GM21367 (cell line): ENCODE measurements around the gene ARHGAP30.
"Not testable (repeated sequence)": the region's sequence is repeated elsewhere in the genome, so short reads cannot be mapped to it uniquely, and the experiment has no call there.

Experiments
- ATAC-seq: cut with Tn5 transposase; IDR thresholded peaks from one replicate; pipeline ENCODE4 v1.9.1; 2021; ENCODE audit not compliant: unreplicated experiment

The ARHGAP30 gene

DNA sequence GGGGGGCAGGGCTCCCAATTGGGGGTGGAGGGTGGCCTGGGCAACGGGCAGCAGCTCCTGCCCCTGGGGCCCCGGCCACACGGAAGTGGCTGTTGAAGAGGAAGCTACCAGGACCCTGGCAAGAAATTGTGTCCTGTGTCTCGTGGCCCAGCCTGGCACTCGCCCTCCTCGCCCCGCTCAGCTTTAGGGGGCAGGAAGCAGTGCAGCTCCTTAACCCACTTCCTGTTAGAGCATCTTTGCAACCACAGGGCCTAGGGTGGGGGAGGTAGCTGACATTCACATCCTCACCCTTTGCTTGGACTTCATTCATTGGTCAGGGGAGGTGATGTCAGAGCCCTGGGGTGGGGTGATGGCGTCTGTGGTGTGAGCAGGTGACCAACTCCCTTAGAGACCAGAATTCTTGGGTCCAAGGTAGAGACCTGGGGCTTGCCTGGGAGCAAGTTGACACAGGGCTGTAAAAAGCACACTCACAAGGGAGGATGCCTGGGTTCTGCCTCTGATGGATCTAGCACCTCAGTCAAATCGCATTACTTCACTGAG, at the start of gene ARHGAP30:
Gene ARHGAP30, minus strand, starts transcription at position 161 of the 540 bp plus-strand sequence. CDS start 267 bp downstream, outside the sequence.
- ATAC-seq = peak; percentile 78

DNA sequence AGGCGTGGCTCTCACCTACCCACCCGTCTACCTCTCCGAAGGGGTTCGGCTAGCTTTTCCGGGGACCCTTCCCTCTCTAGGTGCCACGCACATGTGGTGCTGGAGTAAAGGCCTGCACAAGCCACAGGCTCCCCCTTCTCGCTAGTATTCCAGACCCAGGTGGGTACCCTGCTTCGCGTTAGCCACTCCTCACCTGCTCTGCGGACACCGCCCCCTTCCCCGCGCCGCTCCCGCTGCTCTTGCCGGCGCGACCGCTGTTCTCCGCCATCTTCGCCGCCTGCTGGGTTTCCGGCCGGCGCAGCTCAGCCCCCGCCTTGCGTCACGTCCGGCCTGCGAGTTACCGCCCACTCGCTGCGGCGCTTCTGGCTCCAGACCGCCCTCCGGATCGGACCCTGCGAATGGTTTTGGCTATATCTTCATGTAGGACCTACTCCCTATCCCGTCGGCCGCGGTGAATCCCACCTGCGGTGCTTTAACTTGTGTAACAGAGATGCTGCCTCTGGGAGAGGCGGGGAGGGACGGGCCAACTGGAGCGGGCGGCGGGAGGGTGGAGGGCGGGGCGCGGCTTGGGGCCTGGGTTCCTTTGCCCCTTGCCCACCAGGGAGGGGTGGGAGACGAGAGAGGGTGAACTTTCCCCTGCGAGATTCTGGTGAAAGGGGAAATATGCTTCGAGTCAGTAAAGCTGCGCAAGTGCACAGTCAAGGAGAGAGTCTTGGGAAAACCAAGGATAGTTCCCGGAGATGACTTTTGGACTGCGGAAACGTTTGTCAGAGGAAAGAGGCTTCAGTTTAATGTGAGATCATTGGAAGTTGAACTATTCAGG, 48.3 kb upstream of the ARHGAP30 start, which contains the start of the genes NIT1 and PFDN2:
Gene NIT1, plus strand, starts transcription at position 347 of the 823 bp plus-strand sequence. Its CDS starts 72 bp downstream, at position 419.
Gene PFDN2, minus strand, starts transcription at position 279 of the 823 bp plus-strand sequence. Its CDS starts 11 bp downstream, at position 268.
- ATAC-seq = peak; percentile 65

GRCh38 chr1:161115961-161116360, 46.3 kb upstream of the ARHGAP30 start:
- ATAC-seq = not testable (repeated sequence)

- ATAC-seq = no peak
These were observed 45.5 kb upstream of the ARHGAP30 start for GRCh38 chr1:161115132-161115711.

DNA sequence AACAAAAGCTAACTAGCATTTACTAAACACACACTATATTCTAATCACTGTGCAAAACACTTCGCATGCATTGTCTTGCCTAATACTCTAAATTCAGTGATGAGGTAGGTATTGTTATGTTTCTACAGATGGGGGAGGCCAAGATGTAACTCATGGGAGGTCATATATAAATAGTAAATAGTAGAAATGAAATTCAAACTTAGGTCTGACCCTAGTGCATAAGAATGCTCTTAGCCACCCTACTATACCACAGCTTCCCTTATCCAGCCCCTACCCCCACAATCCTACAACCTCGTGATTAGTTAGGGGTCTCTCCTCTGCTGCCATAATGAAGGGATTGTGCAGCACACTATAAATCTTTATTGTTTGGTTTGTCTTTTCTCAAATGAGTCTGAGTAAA, 44.9 kb upstream of the ARHGAP30 start:
- no peak for ATAC-seq

GRCh38 chr1:161113915-161114314, 44.2 kb upstream of the ARHGAP30 start:
- no peak for ATAC-seq

GRCh38 chr1:161111527-161111926, 41.8 kb upstream of the ARHGAP30 start:
- no peak for ATAC-seq

DNA sequence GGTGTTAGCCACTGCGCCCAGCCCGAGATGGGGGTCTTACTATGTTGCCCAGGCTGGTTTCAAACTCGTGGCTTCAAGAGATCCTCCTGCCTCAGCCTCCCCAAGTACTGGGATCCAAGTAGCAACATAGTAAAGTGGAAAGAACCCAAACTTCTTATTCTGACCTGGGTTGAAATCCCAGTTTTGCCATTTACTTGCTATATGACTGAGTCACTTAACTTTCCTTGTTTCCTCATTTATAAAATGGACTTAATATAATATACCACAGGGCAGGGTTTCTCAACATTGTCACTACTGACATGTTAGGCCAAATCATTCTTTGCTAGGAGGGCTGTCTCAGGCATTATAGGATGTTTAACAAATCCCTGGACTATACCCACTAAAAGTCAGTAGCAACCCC, 41.4 kb upstream of the ARHGAP30 start:
- ATAC-seq = no peak

DNA sequence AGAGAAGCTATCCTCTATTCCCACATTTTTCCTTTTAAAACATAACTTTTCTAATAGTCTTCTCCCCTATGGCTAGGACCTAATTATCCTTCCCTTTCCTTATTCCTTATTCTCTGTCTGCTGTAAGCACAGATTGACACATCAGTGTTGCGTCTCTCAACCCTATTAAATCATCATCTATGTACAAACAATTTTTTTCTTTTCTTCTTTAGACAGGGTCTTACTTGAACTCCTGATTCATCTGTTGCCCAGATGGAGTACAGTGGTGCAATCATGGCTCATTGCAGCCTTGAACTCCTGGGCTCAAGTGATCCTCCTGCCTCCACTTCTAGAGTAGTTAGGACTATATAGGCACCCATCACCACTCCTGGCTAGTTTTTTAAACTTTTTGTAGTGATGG, 36.7 kb upstream of the ARHGAP30 start:
- ATAC-seq = no peak

DNA sequence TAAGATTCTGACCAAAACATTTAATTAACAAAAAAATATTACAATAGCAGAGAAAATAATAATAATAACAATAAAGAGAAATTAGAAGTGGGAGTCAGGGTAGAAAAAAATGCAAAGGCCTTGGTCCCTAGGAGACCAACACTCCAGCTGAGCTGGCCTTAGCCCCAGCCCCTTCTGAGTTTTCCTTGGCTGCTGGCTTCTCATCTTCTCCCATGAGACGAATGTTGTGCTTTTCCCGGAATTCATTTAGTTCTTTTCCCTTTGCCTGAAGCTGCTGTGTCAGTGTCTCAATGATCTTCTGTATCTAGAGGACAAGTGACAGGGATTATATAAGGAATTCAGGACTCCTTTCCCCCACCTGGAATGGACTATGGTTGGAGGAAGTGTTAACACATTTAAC, 30.9 kb upstream of the ARHGAP30 start:
- no peak for ATAC-seq

DNA sequence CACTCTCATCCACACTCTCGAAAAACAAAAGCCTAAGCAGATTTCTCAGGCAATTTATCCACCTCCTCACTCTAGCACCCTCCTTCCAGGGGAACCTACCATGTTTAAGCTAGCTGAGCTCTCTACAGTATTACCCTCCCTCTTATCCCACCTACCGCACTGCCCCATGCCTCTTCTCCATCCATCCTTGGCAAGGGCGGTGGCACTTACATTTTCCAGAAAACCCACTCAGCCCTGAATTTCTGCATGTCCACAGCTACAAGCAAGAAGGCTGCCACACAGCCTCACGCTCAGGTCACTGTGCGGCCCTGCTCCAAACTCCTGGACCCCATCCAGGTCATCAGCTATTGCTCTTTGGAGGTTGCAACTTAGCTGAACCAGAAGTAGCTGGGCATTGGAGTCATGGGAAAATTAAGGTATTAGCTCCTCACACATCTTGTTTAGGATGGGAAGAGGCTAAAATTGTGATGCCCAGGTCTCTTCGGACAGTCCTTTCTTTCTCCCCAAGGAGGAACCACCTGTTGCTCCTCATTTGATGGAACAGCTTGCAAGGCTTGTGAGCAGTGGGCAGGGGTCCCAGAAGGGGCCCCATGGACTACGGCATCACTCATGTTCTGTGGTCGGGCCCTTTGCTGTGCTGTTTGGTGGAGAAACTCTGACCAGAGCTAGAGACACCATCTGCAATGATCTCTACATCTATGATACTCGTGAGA, 29.6 kb upstream of the ARHGAP30 start:
- ATAC-seq = no peak

GRCh38 chr1:161098210-161099068, 28.7 kb upstream of the ARHGAP30 start, which contains the start of gene KLHDC9:
KLHDC9 (plus strand) TSS chr1:161098361; CDS start chr1:161098536, 175 bp downstream.
- peak; percentile 59 for ATAC-seq

GRCh38 chr1:161096530-161096929, 26.8 kb upstream of the ARHGAP30 start:
- no peak for ATAC-seq

- peak; percentile 33 for ATAC-seq
These were observed 26.3 kb upstream of the ARHGAP30 start for GRCh38 chr1:161096015-161096414.

DNA sequence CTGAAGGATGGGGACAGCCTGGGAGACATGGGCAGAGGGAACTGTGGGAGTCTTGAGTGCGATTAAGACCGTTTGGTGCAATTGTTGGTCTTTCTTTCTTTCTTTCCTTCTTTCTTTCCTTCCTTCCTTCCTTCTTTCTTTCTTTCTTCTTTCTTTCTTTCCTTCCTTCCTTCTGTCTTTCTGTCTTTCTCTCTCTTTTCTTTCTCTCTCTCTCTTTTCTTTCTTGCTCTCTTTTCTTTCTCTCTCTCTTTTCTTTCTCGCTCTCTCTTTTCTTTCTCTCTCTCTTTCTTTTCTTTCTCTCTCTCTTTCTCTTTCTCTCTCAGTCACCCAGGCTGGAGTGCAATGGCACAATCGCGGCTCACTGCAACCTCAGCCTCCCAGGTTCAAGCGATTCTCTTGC, 25.5 kb upstream of the ARHGAP30 start:
- no peak for ATAC-seq

- ATAC-seq = no peak
These were observed 24.8 kb upstream of the ARHGAP30 start for GRCh38 chr1:161094481-161094880.

DNA sequence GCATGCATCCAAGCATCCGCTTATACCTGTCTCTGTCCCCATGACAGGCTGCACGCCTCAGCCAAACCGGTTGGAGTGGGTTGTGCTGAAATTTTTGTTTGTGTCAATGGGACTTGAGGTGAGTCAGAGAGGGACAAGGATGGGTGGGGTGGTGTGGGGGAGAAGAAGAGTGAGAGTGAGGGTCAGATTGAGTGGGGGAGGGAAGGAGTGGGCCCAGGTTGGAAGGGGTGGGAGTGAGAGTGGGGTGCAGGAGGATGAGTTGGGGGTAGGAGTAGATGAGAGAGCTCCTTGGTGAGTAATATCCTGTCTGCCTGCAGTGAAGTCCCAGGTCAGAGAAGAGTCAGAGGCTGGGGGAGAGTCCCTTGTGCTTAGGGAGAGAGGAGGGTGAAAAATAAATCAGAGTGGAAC, 22.9 kb upstream of the ARHGAP30 start:
- ATAC-seq = no peak

- ATAC-seq = no peak
These were observed 22.3 kb upstream of the ARHGAP30 start for GRCh38 chr1:161091796-161092507.

DNA sequence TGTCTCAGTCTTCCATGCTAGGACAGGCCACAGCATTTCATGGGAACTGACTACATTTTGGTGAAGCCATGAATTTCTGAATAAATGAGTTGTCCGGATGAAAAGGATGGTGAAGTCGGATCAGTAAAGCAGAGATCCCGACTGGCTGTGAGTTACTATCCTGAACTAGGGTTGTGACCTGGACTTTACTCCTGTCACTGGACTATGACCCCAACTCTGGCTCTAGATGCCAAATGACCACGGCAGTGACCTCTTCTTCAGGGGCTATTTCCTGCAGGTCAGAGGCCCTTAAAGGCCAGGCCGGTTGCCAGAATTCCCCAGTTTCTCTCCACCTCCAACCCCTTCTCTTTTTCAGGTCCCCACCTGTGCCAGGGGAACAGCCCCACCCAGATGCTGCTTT, 21.4 kb upstream of the ARHGAP30 start:
- no peak for ATAC-seq

GRCh38 chr1:161090617-161091016, 20.9 kb upstream of the ARHGAP30 start:
- ATAC-seq = no peak
